ENCODE results near the gene NTM. TPM values are rescaled to one million over a fixed set of nuclear protein-coding genes. Genes with fewer than 3 reads are reported as not detected.

NTM gene
- total and polyA plus RNA-seq, 8 donors = 0.04 to 4.4 (median 0.50) TPM

DNA sequence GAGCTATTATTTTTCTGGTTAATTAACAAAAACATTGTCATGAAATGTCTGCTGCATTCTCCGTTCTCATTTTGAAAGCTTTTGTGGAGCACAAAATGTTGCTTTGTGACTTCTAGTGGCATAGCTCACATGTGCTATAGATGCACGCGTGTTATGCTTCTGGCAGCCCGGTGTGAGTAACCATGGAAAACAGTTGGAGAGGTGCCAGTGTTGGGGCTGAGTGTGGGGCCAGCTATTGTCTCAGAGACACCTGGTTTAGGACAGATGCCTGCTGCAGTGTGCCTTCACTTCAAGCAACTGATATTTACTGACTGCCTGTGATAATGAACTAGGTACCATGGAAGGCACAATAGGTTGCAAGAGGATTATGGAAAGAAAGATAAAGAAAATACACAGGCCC is 760.6 kb downstream of the NTM start:
- DNase-seq = no peak
- peaks cover 0 to 3% (median 0%) of the 10 kb centered on the region in 3 donors for H3K4me1 ChIP-seq
- intact Hi-C loops (cut with DNase I) = loop anchor here in 1 of 3 donors (10.0 kb wide), 1 partner anchor 246 kb away; no protein-coding TSS in a partner anchor
- H3K4me3 ChIP-seq = no peak overlapping the region
- H3K36me3 ChIP-seq = no peaks in the 10 kb centered on the region
- no peak overlapping the region for H3K27ac ChIP-seq
- WGBS, 2 donors = 71 to 72% methylated on average over 4 of the region's 4 CpGs
- TF ChIP-seq, protein P1, sequence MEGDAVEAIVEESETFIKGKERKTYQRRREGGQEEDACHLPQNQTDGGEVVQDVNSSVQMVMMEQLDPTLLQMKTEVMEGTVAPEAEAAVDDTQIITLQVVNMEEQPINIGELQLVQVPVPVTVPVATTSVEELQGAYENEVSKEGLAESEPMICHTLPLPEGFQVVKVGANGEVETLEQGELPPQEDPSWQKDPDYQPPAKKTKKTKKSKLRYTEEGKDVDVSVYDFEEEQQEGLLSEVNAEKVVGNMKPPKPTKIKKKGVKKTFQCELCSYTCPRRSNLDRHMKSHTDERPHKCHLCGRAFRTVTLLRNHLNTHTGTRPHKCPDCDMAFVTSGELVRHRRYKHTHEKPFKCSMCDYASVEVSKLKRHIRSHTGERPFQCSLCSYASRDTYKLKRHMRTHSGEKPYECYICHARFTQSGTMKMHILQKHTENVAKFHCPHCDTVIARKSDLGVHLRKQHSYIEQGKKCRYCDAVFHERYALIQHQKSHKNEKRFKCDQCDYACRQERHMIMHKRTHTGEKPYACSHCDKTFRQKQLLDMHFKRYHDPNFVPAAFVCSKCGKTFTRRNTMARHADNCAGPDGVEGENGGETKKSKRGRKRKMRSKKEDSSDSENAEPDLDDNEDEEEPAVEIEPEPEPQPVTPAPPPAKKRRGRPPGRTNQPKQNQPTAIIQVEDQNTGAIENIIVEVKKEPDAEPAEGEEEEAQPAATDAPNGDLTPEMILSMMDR (IDR thresholded peaks at IDR 0.05) = no peak
- no peak for ATAC-seq
- H3K27me3 ChIP-seq = no peaks in the 10 kb centered on the region
- no peaks in the 10 kb centered on the region for H3K9me3 ChIP-seq
- no peak for FAIRE-seq

- no peaks in the 10 kb centered on the region for H3K4me1 ChIP-seq
- no peak for DNase-seq
- FAIRE-seq = no peak
- WGBS, 2 donors = 28 to 36% methylated on average over 9 of the region's 9 CpGs
- H3K9me3 ChIP-seq = no peaks in the 10 kb centered on the region
- intact Hi-C loops (cut with DNase I) = loop anchor here in 1 of 3 donors (10.0 kb wide), 1 partner anchor 247 kb away; no protein-coding TSS in a partner anchor
- no peak overlapping the region for H3K4me3 ChIP-seq
- TF ChIP-seq, protein P1 (IDR thresholded peaks at IDR 0.05) = no peak
- no peaks in the 10 kb centered on the region for H3K36me3 ChIP-seq
- no peak for ATAC-seq
- no peaks in the 10 kb centered on the region for H3K27me3 ChIP-seq
- no peak overlapping the region for H3K27ac ChIP-seq
These were observed 761.5 kb downstream of the NTM start for GRCh38 chr11:132131961-132132360.

DNA sequence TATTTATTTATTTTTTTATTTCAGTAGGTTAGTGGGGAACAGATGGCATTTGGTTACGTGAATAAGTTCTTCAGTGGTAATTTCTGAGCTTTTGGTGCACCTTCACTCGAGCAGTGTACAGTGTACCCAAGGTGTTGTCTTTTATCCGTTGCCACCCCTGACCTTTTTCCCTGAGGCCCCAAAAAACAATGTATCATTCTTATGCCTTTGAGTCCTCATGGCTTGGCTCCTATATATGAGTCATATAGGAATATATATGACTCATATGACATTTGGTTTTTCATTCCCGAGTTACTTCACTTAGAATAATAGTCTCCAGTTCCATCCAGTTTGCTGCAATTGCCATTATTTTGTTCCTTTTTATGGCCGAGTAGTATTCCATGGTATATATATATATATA is 763.9 kb downstream of the NTM start:
- ATAC-seq = no peak
- no peaks in the 10 kb centered on the region for H3K4me1 ChIP-seq
- H3K27me3 ChIP-seq = no peaks in the 10 kb centered on the region
- no peak for DNase-seq
- H3K36me3 ChIP-seq = no peaks in the 10 kb centered on the region
- no peaks in the 10 kb centered on the region for H3K9me3 ChIP-seq
- H3K27ac ChIP-seq = no peak overlapping the region
- TF ChIP-seq, protein P1 (IDR thresholded peaks at IDR 0.05) = no peak
- FAIRE-seq = no peak
- WGBS, 2 donors = 57 to 70% methylated on average over 5 of the region's 5 CpGs
- intact Hi-C loops (cut with DNase I) = loop anchor here in 1 of 3 donors (10.0 kb wide), 1 partner anchor 250 kb away; no protein-coding TSS in a partner anchor
- no peak overlapping the region for H3K4me3 ChIP-seq

DNA sequence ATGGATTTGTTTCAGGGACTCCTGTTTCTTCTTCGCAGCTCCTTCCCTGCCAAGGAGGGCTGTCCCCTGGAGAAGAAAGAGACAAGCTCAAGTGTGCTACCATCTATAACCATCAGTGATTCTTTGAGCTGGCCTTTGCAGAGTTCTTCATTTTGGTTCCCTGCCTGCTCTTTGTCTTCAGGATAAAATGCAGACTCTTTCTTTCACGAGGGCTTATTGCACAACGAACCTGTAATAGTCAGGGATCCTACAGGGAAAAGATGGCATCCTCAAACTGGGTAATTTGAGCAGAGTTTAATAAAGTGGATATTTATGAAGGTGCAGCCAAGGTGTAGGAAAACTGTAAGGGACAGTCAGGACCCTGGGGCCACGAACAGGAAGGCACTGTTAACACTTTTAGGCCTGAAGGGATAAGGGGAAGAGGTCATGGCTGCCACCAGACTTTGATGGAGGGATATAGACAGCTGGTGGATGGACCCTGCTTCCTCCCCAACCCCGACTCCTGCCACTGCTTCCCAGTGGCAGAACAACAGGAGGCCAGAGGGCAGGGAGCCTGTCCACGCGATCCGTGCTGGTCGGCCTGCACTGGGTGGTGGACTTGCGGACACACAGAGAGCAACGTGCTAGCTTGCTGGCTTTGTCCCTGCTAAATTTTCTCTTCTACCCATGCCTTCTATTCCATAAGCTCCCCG is 767.0 kb downstream of the NTM start:
- Histone ChIP-seq H3K27me3 (no peaks in the 10 kb centered on the region), H3K36me3 (no peaks in the 10 kb centered on the region), H3K4me1 (no peaks in the 10 kb centered on the region), H3K27ac (no peak overlapping the region), H3K9me3 (no peaks in the 10 kb centered on the region), H3K4me3 (no peak overlapping the region)
- 84 to 90% methylated on average over 12 of the region's 12 CpGs for WGBS, 2 donors
- FAIRE-seq = no peak
- intact Hi-C loops (cut with DNase I) = loop anchor here in 1 of 3 donors (10.0 kb wide), 1 partner anchor 253 kb away; no protein-coding TSS in a partner anchor
- no peak for DNase-seq
- TF ChIP-seq, protein P1 (IDR thresholded peaks at IDR 0.05) = no peak
- ATAC-seq = no peak

GRCh38 chr11:132137981-132138313 is 767.5 kb downstream of the NTM start:
- 50 to 65% methylated on average over 3 of the region's 3 CpGs for WGBS, 2 donors
- FAIRE-seq = no peak
- H3K4me3 ChIP-seq = no peak overlapping the region

More at GRCh38 chr11:132137981-132138313, 767.5 kb downstream of the NTM start:
- no peak overlapping the region for H3K27ac ChIP-seq
- no peaks in the 10 kb centered on the region for H3K9me3 ChIP-seq
- H3K27me3 ChIP-seq = no peaks in the 10 kb centered on the region
- no peaks in the 10 kb centered on the region for H3K4me1 ChIP-seq
- no peak for DNase-seq
- TF ChIP-seq, protein P1 (IDR thresholded peaks at IDR 0.05) = no peak
- H3K36me3 ChIP-seq = no peaks in the 10 kb centered on the region
- ATAC-seq = no peak
- intact Hi-C loops (cut with DNase I) = loop anchor here in 1 of 3 donors (10.0 kb wide), 1 partner anchor 253 kb away; no protein-coding TSS in a partner anchor
